ENCODE results near the gene BABAM2.

GRCh38 chr2:27909901-27910300, 19.4 kb downstream of the BABAM2 start:
- TF ChIP-seq REST (IDR thresholded peaks at IDR 0.05; ENCODE audit: unreplicated experiment) (no peak), EZH2phosphoT487 (IDR thresholded peaks at IDR 0.05; ENCODE audit: unreplicated experiment) (no peak), CTCF (conservative IDR thresholded peaks at IDR 0.05; ENCODE audit: low read depth in 2 of 2) (no peak), POLR2AphosphoS5 (IDR thresholded peaks at IDR 0.05; ENCODE audit: low read depth) (no peak)
